Stomach (tissue), 9 donors: Measurements from ENCODE around the gene BCAP31. TPM values are rescaled to one million over a fixed set of nuclear protein-coding genes. Genes with fewer than 3 reads are reported as not detected.
"Not testable (repeated sequence)": the region's sequence is repeated elsewhere in the genome, so short reads cannot be mapped to it uniquely, and the experiment has no call there.

ENCODE experiments used
- DNase-seq, 2 donors: peaks; one replicate each; pipeline versions ENCODE4 v3.0.0 to v3.0.0-alpha.2; 2013 to 2019
- H3K27ac ChIP-seq, 5 donors: fragments of 200-600 bp in 4 of 5; sonication (generic) in 4 of 5; one replicate each; pipeline ENCODE4 v1.5.1; 2013 to 2019; ENCODE audit warnings: mild to moderate bottlenecking in 1 of 5, moderate library complexity in 1 of 5
- H3K27me3 ChIP-seq, 3 donors: fragments of 200-600 bp; sonication (generic); one replicate each; pipeline ENCODE4 v1.5.1; 2017 to 2019; ENCODE audit warnings: mixed run types in 1 of 3
- H3K36me3 ChIP-seq, 4 donors: fragments of 200-600 bp; sonication (generic); 1 replicate in 3 of 4; 2 replicates in 1 of 4; pipeline ENCODE4 v1.5.1; 2016 to 2019
- H3K4me1 ChIP-seq, 4 donors: fragments of 200-600 bp; sonication (generic); one replicate each; pipeline ENCODE4 v1.5.1; 2016 to 2019
- H3K4me3 ChIP-seq, 4 donors: fragments of 200-600 bp; sonication (generic) in 3 of 4; one replicate each; pipeline ENCODE4 v1.5.1; 2016 to 2019; ENCODE audit warnings: mild to moderate bottlenecking in 1 of 4
- H3K9me3 ChIP-seq, 4 donors: fragments of 200-600 bp; sonication (generic); one replicate each; pipeline ENCODE4 v1.5.1; 2016 to 2019
- CTCF ChIP-seq, 7 experiments: fragments of 450-650 bp in 4 of 7; fragments of 200-600 bp in 3 of 7; sonication (generic) in 3 of 7; IDR thresholded peaks; one replicate each; pipeline ENCODE4 v1.5.1; 2016 to 2019; ENCODE audit warnings: antibody characterized with exemption in 7 of 7, control low read depth in 2 of 7, mild to moderate bottlenecking in 1 of 7
- EP300 ChIP-seq: sonication (generic); formaldehyde crosslinking; IDR thresholded peaks from one replicate; pipeline ENCODE4 v1.6.1; 2017; ENCODE audit warnings: antibody characterized with exemption
- POLR2A ChIP-seq, 4 donors: fragments of 450-650 bp; IDR thresholded peaks; one replicate each; pipeline ENCODE4 v1.6.1; 2016; ENCODE audit warnings: antibody characterized with exemption in 4 of 4, control low read depth in 2 of 4, mild to moderate bottlenecking in 1 of 4, moderate library complexity in 1 of 4
- POLR2AphosphoS5 ChIP-seq, 3 donors: sonication (generic); formaldehyde crosslinking; IDR thresholded peaks; one replicate each; pipeline ENCODE4 v1.6.1; 2016; ENCODE audit warnings: antibody characterized with exemption in 3 of 3
- WGBS, 5 donors: extraction: QIAGEN DNeasy Blood & Tissue Kit in 3 of 5; methylation state at CpG; one replicate each; pipeline versions ENCODE4 v1.1.5 to v1.1.7; 2013 to 2018; 5-methylcytosine and 5-hydroxymethylcytosine counted together
- intact Hi-C: fragments of 100-400 bp; cut with DNase I; formaldehyde crosslinking; loops from one replicate; pipeline ENCODE4 v1.15.1; 2023; ENCODE audit warnings: low total_unique reads
- polyA plus RNA-seq, 3 donors: library from polyadenylated mRNA; stranded (reverse); fragments of 200-250 nt; gene quantifications; one replicate each; pipeline ENCODE4 v1.2.3, GENCODE V29; 2013
- total RNA-seq, 5 donors: library from RNA; depleted of rRNA; stranded (reverse); fragments of >200 nt; gene quantifications; one replicate each; pipeline versions ENCODE4 v1.1.0 to v1.2.3, GENCODE V29; 2014 to 2016
- donor health status: healthy with polysubstance abuse.
- donor health status: Bipolar disorder and iron deficiency.
- donor health status: healthy.

The BCAP31 gene
- total and polyA plus RNA-seq, 8 donors, result 0.58 to 156 (median 82.0) TPM

GRCh38 chrX:153761863-153762262 is 37.7 kb upstream of the BCAP31 start:
- WGBS, 5 donors, result 81 to 88% (median 86%) methylated on average over 12 to 15 of the region's 15 CpGs
- H3K27ac ChIP-seq, result no peak overlapping the region
- no peaks in the 10 kb centered on the region for H3K36me3 ChIP-seq
- H3K27me3 ChIP-seq, result peaks cover 0 to 3% (median 0%) of the 10 kb centered on the region in 3 donors
- intact Hi-C loops, result loop anchor here (5.0 kb wide), 1 partner anchor 190 kb away; no protein-coding TSS in a partner anchor
- DNase-seq, result no peak
- peaks cover 0 to 30% (median 26%) of the 10 kb centered on the region in 4 donors for H3K4me1 ChIP-seq
- no peak for TF ChIP-seq EP300
- no peak for TF ChIP-seq CTCF (IDR thresholded peaks at IDR 0.05)
- TF ChIP-seq POLR2AphosphoS5 (IDR thresholded peaks at IDR 0.05), result no peak
- TF ChIP-seq POLR2A (IDR thresholded peaks at IDR 0.05), result no peak
- no peak overlapping the region for H3K4me3 ChIP-seq
- H3K9me3 ChIP-seq, result peaks cover 0 to 12% (median 5%) of the 10 kb centered on the region in 4 donors

GRCh38 chrX:153755136-153755535 is 30.9 kb upstream of the BCAP31 start:
- H3K27me3 ChIP-seq, result no peaks in the 10 kb centered on the region
- intact Hi-C loops, result no loop called here
- no peak overlapping the region for H3K27ac ChIP-seq
- peaks cover 0 to 26% (median 11%) of the 10 kb centered on the region in 4 donors for H3K9me3 ChIP-seq
- H3K4me1 ChIP-seq, result no peaks in the 10 kb centered on the region
- TF ChIP-seq CTCF (IDR thresholded peaks at IDR 0.05) (no peak), EP300 (no peak), POLR2AphosphoS5 (IDR thresholded peaks at IDR 0.05) (no peak), POLR2A (IDR thresholded peaks at IDR 0.05) (no peak)
- WGBS, 5 donors, result 67 to 88% (median 81%) methylated on average over 1 of the region's 1 CpG
- no peak overlapping the region for H3K4me3 ChIP-seq
- no peak for DNase-seq
- no peaks in the 10 kb centered on the region for H3K36me3 ChIP-seq

- 71 to 85% (median 76%) methylated on average over 10 to 12 of the region's 12 CpGs for WGBS, 5 donors
- intact Hi-C loops, result no loop called here
These were observed 26.1 kb upstream of the BCAP31 start for GRCh38 chrX:153750127-153750774.

GRCh38 chrX:153749017-153749416 is 24.8 kb upstream of the BCAP31 start:
- intact Hi-C loops, H3K36me3 ChIP-seq, DNase-seq, H3K9me3 ChIP-seq, H3K4me3 ChIP-seq, H3K27ac ChIP-seq, H3K27me3 ChIP-seq, H3K4me1 ChIP-seq: not testable (repeated sequence)
- 73 to 88% (median 83%) methylated on average over 5 to 7 of the region's 7 CpGs for WGBS, 5 donors

More at GRCh38 chrX:153750127-153750774, 26.1 kb upstream of the BCAP31 start:
- H3K27ac ChIP-seq, result no peak overlapping the region
- no peaks in the 10 kb centered on the region for H3K4me1 ChIP-seq
- DNase-seq, result no peak
- H3K4me3 ChIP-seq, result no peak overlapping the region
- no peak for TF ChIP-seq CTCF (IDR thresholded peaks at IDR 0.05)
- TF ChIP-seq POLR2A (IDR thresholded peaks at IDR 0.05), result no peak
- no peak for TF ChIP-seq EP300
- no peak for TF ChIP-seq POLR2AphosphoS5 (IDR thresholded peaks at IDR 0.05)
- H3K36me3 ChIP-seq, result no peaks in the 10 kb centered on the region
- H3K9me3 ChIP-seq, result peaks cover 0 to 7% (median 0%) of the 10 kb centered on the region in 4 donors
- H3K27me3 ChIP-seq, result no peaks in the 10 kb centered on the region

- H3K4me3 ChIP-seq, H3K27me3 ChIP-seq, intact Hi-C loops, DNase-seq, H3K27ac ChIP-seq, H3K36me3 ChIP-seq, H3K9me3 ChIP-seq: not testable (repeated sequence)
- WGBS, 5 donors, result 43 to 86% (median 74%) methylated on average over 6 of the region's 6 CpGs
- peaks cover 4 to 15% (median 9%) of the 10 kb centered on the region in 4 donors for H3K4me1 ChIP-seq
These were observed 22.8 kb upstream of the BCAP31 start for GRCh38 chrX:153746991-153747390.
